HG03066 (cell line): ENCODE data around the gene CACHD1.

Experiments
- ATAC-seq: cut with Tn5 transposase; IDR thresholded peaks from one replicate; pipeline ENCODE4 v1.9.1; 2021; ENCODE audit warnings: low read depth; ENCODE audit not compliant: unreplicated experiment

Gene CACHD1

GRCh38 chr1:64469977-64470664 is at the start of gene CACHD1:
Gene CACHD1 (plus strand): TSS chr1:64470129. CDS start chr1:64470745, 616 bp downstream.
- ATAC-seq = peak; percentile 81

DNA sequence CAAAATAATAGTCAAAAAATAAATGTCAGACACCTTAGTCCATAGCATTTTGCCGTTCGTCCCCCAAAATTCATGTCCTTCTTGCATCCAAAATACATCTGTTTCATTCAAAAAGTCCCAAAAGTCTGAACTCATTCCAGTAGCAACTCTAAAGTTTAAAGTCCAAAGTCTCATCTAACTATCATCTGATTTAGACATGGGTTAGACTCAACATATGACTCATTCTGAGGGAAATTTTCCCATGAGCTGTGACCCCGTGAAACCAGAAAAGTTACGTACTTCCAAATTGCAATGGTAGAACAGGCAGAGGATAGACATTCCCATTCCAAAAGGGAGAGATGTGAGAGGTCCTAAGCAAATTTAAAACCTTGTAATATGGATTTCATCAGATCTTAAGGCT is 48.6 kb upstream of the CACHD1 start:
- ATAC-seq = no peak

GRCh38 chr1:64423526-64423925 is 46.4 kb upstream of the CACHD1 start:
- no peak for ATAC-seq

DNA sequence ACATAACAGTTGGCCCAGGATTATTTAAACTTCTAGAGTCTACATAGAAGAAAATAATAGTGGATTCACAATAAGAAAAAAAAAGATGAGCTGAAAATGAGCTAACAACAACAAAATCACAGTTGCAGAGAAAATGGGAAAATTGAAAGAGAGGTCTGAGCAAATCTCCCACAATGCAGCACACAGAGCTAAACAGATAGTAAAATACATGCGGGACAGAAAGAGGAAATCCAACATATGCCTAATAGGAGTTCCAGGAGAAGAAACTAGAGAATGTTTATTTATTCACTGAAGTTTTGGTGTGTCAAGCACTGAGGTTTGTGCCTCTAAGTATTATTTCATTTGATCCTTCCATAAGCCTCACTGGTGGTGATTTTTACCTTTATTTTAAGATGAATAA is 45.5 kb upstream of the CACHD1 start:
- ATAC-seq = no peak

- no peak for ATAC-seq
Observed at GRCh38 chr1:64425521-64425920, 44.4 kb upstream of the CACHD1 start.

GRCh38 chr1:64426681-64427080 is 43.2 kb upstream of the CACHD1 start:
- no peak for ATAC-seq

DNA sequence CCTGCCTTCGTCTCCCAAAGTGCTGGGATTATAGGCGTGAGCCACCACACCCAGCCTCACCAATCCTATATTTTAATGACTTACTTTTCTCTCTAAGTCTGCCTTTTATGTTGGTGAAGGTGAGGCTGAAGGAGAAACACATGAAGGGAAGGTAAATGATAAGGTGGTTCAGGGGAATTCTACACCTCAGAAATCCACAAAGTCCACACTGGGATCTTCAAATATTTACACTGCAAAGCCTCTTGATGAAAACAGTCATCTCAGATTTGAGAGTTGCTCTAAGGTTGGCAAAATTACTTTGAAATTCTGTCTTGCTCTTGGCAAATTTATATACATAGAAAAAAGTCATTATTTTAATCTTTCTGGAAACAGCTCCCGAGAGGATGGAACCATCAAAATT is 42.0 kb upstream of the CACHD1 start:
- no peak for ATAC-seq

DNA sequence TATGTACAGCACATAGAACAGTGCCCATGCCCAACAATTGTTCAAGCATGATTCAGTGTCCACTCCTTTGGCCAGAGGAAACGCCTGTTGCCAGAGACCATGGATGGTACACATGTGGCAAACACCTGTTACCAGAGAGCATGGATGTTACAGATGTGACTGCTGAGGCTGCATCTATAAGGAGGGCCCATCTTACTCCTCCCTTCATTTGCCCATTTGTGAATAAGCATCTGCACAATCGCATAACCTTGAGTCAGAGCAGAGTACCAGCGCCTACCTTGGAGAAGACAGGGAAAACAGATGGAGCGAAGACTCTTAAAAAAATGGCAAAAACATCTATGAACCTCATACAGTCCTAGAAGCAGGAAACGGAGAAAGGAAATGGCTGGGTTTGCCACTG is 36.6 kb upstream of the CACHD1 start:
- ATAC-seq = no peak

GRCh38 chr1:64433747-64434146 is 36.2 kb upstream of the CACHD1 start:
- ATAC-seq = no peak

- no peak for ATAC-seq
Observed at GRCh38 chr1:64435000-64435399, 34.9 kb upstream of the CACHD1 start.

DNA sequence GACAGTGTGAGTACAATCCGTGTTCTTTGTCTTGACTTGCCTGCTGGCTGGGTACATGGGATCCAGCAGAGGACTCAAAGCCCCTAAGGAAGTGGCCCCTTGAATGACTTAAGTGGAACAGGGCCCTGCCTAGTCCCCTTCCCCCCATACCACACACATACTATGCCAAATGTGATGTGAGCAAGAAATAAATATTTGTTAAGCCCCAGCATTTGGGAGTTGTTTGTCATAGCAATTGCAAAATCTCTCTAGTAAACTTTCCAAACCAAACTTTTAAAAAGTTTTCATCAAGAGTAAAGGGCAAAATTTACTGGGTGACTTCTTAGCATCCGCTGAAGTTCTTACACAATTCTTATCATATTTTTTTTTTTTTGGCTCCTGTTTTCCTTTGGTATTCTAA is 32.5 kb upstream of the CACHD1 start:
- ATAC-seq = no peak

- no peak for ATAC-seq
Observed at GRCh38 chr1:64440183-64440826, 29.6 kb upstream of the CACHD1 start.

DNA sequence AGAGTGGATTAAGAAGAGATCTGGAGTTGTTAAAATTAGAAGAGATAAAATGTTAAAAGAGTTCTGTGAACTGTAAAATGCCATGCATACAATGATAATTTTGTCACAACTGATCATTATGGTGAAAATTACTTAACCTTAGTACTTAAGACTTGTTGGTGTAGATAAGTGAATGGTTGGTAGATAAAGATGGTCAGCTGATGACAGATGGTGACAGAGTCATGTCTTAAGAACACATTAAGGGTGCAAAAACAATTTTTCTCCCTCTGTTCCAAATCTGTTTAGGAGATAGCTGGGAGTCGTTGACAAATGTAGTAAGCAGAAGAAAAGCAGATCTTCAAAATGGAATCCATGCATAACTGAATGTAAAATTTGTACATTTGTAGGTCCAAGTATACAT is 18.5 kb upstream of the CACHD1 start:
- ATAC-seq = no peak

- no peak for ATAC-seq
Observed at GRCh38 chr1:64453688-64454087, 16.2 kb upstream of the CACHD1 start.

- no peak for ATAC-seq
Observed at GRCh38 chr1:64458915-64459314, 11.0 kb upstream of the CACHD1 start.

DNA sequence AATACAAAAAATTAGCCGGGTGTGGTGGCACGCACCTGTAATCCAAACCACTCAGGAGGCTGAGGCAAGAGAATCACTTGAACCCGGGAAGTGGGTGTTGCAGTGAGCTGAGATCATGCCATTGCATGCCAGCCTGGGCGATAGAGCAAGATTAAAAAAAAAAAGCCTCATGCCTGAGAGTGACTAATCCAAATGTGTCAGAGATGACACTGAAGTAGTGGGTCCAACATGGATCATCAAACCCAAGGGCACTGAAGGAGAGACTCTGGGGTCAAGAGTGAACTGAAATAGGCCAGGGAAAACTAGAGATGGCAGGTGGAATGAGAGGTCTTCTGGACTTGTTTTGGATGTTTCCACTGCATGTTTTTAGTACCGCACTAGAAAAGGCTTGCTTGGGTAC is 10.2 kb upstream of the CACHD1 start:
- ATAC-seq = no peak

DNA sequence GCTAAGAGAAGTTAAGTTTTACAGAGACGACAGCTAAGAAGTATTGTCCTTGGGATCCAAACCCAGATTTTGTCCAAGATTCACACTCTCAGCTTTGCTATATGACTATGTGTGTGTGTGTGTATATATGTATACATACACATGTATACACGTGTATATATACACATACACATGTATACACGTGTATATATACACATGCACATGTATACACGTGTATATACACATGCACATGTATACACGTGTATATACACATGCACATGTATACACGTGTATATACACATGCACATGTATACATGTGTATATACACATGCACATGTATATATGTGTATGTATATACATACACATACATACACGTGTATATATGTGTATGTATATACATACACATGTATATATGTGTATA is 3.9 kb upstream of the CACHD1 start:
- no peak for ATAC-seq

DNA sequence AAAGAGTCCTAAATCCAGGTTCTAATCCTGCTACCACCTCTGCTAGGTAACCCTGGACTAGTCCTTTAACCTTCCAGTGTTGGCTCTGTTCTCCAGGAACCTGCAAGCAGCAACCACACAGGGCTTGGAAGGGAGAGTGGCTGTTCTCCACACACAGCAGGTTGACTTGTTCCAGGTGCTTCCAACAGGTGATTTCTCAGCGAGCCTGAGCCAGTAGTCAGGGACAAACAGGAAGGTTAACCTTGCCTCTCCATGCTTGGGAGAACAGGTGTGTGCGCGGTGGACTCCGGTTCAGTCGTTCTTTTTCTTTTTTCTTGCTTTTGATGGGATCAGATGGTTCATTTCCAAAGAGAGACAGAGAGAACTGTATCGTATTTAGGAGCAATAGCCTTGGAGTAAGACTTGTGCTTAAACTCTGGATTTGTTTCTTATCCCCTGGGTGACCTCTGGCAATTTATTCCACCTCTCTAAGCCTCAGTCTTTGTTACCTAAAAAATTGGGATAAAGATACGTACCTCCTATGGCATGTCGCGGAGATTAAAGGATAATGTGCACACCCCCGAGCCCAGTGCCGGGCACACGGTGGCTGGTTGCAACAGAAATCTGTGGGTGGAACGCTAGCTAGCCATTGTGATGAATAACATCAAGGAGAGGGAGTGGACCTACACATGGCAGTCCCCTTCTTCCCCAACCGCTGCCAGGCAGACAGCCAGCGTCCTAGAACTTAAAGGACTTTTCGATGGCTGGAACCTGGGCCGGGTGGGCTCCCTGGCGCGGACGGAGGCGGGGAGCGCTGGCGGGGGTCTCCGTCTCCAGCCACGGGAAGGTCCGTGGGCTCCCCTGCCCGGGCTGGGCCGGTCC is 583 bp upstream of the CACHD1 start:
- ATAC-seq = peak; percentile 7

GRCh38 chr1:64470665-64471217 is 812 bp downstream of the CACHD1 start:
- ATAC-seq = peak; percentile 21

DNA sequence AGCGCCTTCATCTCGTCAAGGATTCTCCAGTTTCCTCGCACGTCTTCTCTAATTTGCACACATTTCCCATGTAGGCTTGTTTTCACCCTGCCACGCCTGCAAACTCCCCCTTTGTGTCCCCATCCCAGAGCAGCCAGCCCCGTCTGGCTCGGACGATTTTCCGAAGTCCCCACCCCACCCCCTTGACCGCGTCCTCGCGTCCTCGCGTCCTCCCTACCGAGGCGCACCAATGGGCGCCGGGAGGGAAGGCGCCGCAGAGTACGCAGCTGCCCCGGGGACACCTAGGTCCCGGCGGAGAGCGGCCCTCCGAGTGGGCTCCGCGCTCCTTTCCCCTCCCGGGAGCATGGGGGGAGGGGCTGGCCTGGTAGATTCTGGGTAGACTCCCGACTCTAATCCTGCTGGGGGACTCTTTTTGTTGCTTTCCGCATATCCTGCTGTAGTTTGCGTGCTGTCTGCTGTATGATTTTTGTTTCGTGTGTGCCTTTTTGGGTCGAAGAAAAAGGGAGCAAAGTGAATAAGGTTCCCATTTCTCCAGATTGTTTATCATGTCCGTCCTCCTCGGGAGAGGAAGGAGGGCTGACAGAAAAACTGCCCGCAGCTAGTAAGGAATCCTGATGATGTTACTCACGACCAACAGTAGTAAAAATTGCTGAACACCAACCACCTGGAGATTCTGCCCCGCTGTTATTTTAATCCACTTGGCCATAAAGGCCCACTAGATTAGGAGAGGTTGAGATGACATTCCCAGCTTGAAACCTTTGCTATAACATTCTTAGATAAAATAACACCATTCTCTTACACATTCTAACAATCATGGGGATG is 1.5 kb downstream of the CACHD1 start:
- ATAC-seq = no peak

DNA sequence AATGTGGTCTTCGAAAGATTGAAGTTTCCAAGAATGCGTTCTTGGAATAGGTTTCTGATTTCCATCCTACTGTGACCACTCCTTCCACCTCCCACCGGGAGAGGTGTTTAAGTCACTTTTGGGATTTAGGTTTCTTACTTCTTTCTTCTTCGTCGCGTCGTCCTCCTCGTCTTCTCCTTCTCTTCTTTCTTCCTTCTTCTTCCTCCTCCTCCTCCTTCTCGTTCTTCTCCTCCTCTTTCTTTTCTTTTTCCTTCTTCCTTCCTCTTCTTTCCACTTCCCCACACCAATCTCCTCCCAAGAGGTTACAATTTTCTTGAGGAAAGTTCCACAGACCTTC is 2.1 kb downstream of the CACHD1 start:
- ATAC-seq = no peak
